ENCODE data around the gene COPA. TPM values are rescaled to one million over a fixed set of nuclear protein-coding genes. Genes with fewer than 3 reads are reported as not detected.

The COPA gene
- total RNA-seq, 1 donor from 2014 or later, result 281 TPM

GRCh38 chr1:160260406-160261382 lies 82.4 kb downstream of the COPA start:
- peaks cover 35% of the 10 kb centered on the region for H3K4me1 Mint-ChIP-seq (ENCODE audit: low read depth, unreplicated experiment)
- no peaks in the 10 kb centered on the region for H3K9me3 Mint-ChIP-seq (ENCODE audit: unreplicated experiment)
- Histone ChIP-seq H3K36me3 (ENCODE audit: insufficient read depth, low read length) (no peaks in the 10 kb centered on the region), H3K4me1 (ENCODE audit: insufficient read depth, low read length) (peaks cover 27% of the 10 kb centered on the region), H3K27ac (ENCODE audit: low read depth, low read length) (peak overlapping the region; percentile 99), H4K20me1 (ENCODE audit: insufficient read depth, low read length) (peaks cover 48% of the 10 kb centered on the region), H3K9ac (ENCODE audit: low read length) (peak overlapping the region; percentile 99), H3K27me3 (ENCODE audit: insufficient read depth, low read length) (no peaks in the 10 kb centered on the region), H3K4me3 (ENCODE audit: insufficient read depth, low read depth, low read length) (peak overlapping the region; percentile 92), H2AFZ (ENCODE audit: low read depth, low read length) (no peak overlapping the region), H3K9me3 (ENCODE audit: insufficient read depth, low read depth, low read length) (no peaks in the 10 kb centered on the region), H3K4me2 (ENCODE audit: low read length) (peak overlapping the region; percentile 93), H3K79me2 (ENCODE audit: insufficient read depth, low read length) (peaks cover 49% of the 10 kb centered on the region)
- no peaks in the 10 kb centered on the region for H3K27me3 Mint-ChIP-seq (ENCODE audit: low read depth, unreplicated experiment)
- TF ChIP-seq CTCF (IDR thresholded peaks at IDR 0.05; ENCODE audit: insufficient read depth, low read depth, low read length), result no peak
- TF ChIP-seq EZH2 (IDR thresholded peaks at IDR 0.05; ENCODE audit: insufficient read depth, low read length), result no peak
- FAIRE-seq (no peak), DNase-seq (ENCODE audit: low read depth) (peak; percentile 92)
- H3K36me3 Mint-ChIP-seq (ENCODE audit: low read depth, unreplicated experiment), result no peaks in the 10 kb centered on the region
- peak overlapping the region; percentile 100 for H3K27ac Mint-ChIP-seq (ENCODE audit: unreplicated experiment)
- H3K4me3 Mint-ChIP-seq (ENCODE audit: unreplicated experiment), result peak overlapping the region; percentile 100

- no peak overlapping the region for H3K27ac ChIP-seq (ENCODE audit: low read depth, low read length)
- no peak for FAIRE-seq
- no peaks in the 10 kb centered on the region for H3K36me3 Mint-ChIP-seq (ENCODE audit: low read depth, unreplicated experiment)
- H3K4me1 ChIP-seq (ENCODE audit: insufficient read depth, low read length), result peaks cover 27% of the 10 kb centered on the region
- DNase-seq (ENCODE audit: low read depth), result no peak
- peaks cover 63% of the 10 kb centered on the region for H3K79me2 ChIP-seq (ENCODE audit: insufficient read depth, low read length)
- peaks cover 33% of the 10 kb centered on the region for H3K4me1 Mint-ChIP-seq (ENCODE audit: low read depth, unreplicated experiment)
- no peak overlapping the region for H3K4me3 Mint-ChIP-seq (ENCODE audit: unreplicated experiment)
- no peak overlapping the region for H3K4me2 ChIP-seq (ENCODE audit: low read length)
- H3K9ac ChIP-seq (ENCODE audit: low read length), result no peak overlapping the region
- no peak overlapping the region for H2AFZ ChIP-seq (ENCODE audit: low read depth, low read length)
- no peaks in the 10 kb centered on the region for H3K27me3 ChIP-seq (ENCODE audit: insufficient read depth, low read length)
- TF ChIP-seq CTCF (IDR thresholded peaks at IDR 0.05; ENCODE audit: insufficient read depth, low read depth, low read length) (no peak), EZH2 (IDR thresholded peaks at IDR 0.05; ENCODE audit: insufficient read depth, low read length) (no peak)
- no peaks in the 10 kb centered on the region for H3K27me3 Mint-ChIP-seq (ENCODE audit: low read depth, unreplicated experiment)
- no peaks in the 10 kb centered on the region for H3K36me3 ChIP-seq (ENCODE audit: insufficient read depth, low read length)
- no peaks in the 10 kb centered on the region for H3K9me3 Mint-ChIP-seq (ENCODE audit: unreplicated experiment)
- no peaks in the 10 kb centered on the region for H3K9me3 ChIP-seq (ENCODE audit: insufficient read depth, low read depth, low read length)
- no peak overlapping the region for H3K27ac Mint-ChIP-seq (ENCODE audit: unreplicated experiment)
- H4K20me1 ChIP-seq (ENCODE audit: insufficient read depth, low read length), result peaks cover 55% of the 10 kb centered on the region
- H3K4me3 ChIP-seq (ENCODE audit: insufficient read depth, low read depth, low read length), result no peak overlapping the region
Observed at GRCh38 chr1:160258177-160258798, 84.8 kb downstream of the COPA start.
